GM21576 (cell line): ENCODE data around the gene STK26.
A peak's percentile ranks its signal among the peaks of the same experiment; 100 is the strongest.
"Not testable (repeated sequence)": the region's sequence is repeated elsewhere in the genome, so short reads cannot be mapped to it uniquely, and the experiment has no call there.

Source experiments
- ATAC-seq: cut with Tn5 transposase; IDR thresholded peaks from one replicate; pipeline ENCODE4 v1.9.1; 2021; ENCODE audit warnings: mild to moderate bottlenecking, moderate library complexity; ENCODE audit not compliant: unreplicated experiment

The STK26 gene

DNA sequence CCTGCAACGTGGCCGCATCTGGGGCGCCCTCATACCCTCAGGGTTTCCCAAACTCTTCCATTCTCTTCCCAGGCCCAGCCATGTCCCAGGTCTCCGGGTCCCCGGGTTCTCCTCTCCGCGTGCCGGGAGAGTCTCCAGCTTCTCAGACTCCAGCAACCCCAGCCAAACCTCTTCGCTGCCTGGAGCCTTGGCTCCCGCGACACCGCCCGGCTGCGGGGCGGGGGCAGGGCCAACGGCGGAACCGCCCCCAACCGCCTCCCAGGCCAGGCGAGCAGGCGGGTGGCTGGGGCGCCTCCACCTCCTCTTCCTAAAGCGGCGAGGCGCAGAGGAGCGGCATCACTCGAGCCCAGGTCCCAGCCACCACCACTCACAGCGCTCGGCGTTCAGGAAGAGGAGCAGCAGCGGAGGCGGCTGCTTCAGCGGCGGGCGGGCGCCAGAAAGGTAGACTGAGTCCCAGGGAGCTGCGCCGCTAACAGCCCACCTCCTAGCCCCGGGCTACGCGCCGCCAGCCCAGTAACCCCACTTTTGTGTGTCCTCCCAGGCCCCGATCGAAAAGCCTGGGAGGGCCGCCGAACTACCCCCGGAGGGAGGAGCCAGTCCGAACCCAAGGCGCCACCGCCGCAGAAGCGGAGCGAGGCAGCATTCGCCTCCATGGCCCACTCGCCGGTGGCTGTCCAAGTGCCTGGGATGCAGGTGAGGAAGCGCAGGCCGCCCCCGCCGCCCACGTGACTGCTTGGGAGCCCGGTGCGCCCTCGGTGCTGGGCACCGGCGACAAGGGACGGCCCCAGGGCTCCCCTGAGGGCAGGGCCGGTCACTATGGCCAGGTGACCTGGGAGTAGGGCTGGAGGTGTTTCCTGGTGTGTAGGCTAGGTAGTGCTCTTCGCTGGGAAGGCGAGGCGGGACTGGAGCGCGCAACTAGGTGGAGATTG is at the start of gene STK26:
TSS of gene STK26 (plus strand) at position 336 of the 929 bp plus-strand sequence. CDS start at position 652, 316 bp downstream.
- peak; percentile 65 for ATAC-seq

DNA sequence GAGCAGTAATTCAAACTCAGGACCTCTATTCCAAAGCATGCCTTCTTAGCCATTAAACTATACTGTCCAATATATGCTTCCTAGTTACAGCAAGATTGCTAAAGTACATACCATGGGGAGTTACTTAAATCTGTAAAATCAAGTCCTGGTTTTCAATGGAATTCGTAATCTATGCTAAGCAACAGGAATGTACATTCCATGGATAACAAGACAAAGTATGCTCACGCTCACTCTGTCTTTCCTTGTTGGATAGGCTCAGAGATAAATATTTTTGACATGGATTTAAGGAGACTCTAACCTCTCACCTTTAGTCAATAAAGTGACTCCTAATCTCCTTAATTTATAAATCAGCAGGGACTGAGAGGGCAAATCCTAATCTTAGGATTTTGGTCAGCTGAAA is 47.3 kb upstream of the STK26 start:
- ATAC-seq, result no peak

DNA sequence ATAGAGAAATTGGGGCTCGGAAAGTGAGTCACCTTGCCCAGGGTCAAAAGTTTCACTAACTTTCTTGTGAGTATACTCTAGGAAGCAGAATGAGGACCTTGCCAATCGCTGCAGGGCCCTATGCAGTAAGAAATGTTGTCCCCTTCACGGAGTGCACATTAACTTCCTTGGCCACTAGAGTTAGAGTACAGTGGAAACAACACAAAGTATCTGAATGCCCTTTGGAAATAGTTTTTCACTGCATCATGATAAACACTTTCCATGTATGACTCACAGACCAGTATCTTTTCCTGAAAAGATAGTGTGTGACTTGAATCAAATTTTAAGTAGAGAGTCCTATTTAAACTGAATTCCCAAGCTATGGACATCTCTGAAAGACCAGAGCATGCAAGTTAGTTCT is 45.5 kb upstream of the STK26 start:
- no peak for ATAC-seq

DNA sequence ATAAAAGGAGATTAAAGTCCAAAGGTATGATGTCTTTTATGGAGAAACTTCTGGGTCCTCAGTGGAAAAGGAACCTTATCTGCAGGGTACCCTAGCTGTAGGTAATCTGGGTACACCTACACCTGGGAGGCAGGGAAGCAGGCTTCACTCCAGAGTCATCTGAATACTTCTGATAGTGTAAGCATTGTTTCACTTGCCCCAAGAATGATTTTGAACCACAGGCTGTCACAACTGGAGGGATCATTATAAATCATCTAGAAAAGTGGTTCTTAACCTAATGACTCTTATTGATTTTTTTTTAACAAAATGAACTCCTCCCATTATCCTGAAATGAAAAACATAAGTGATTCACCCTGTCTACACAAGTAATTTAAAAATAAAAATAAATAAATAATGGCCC is 44.0 kb upstream of the STK26 start:
- no peak for ATAC-seq

DNA sequence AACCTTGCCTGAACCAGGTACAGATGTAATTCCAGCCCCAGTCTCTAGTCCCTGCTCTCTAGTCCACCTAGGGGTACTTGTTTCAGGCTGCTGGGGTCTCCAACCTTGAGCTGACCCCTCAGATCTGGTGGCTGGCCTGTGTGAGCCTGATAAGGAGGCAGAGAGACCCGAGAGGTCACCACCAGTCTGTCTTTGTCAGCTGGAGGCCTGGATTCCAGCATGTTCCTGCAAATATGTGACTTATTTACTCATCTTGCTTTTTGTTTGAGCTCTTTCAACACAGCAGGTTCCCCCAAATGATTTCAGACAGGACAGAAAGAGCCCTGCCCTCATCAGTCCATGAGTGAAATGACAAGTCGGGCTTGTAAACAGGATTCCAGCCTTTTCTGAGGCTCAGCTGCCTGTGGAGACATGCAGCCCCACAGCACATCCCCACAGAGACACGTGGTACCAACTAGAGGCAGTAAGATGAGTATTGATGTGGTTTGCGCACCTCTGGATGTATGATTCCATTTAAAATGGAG is 37.5 kb upstream of the STK26 start:
- ATAC-seq, result no peak

DNA sequence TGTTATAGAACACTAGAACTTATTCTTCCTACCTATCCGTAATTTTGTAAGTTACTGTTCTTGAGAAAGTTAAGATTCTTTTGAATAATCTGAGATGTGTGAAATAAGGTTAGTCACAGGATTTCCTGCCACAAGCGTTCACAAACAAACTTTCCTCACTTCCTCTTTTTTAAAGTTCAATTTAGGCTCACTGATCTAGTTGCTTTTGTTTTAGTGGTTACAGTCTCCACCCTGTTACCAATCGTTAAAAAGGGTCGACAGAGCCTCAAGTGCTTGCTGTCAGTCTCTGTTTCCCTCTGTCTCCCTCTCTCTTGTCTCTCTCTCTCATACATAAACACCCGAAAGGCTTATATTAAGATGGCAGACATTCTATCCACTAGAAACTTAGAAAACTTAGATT is 35.9 kb upstream of the STK26 start:
- peak; percentile 99 for ATAC-seq

DNA sequence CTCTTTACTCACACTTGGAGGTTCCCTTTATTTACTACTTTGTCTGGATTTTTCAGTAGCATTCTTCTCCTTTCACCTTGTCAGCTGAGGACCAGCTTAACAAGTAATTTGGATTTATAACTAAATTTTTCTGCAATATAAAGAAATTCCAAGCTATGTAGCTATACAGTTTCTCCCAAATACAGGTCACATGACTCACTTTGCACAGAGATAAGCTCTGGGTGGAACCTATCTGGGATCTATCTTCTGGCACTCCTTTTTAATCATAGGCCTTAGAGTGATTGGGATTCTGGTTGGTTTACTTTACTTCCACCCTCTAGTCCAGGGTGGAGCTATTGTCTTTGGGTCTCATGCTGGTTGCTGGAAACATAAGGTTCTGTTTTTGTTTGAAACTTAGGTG is 34.9 kb upstream of the STK26 start:
- no peak for ATAC-seq

DNA sequence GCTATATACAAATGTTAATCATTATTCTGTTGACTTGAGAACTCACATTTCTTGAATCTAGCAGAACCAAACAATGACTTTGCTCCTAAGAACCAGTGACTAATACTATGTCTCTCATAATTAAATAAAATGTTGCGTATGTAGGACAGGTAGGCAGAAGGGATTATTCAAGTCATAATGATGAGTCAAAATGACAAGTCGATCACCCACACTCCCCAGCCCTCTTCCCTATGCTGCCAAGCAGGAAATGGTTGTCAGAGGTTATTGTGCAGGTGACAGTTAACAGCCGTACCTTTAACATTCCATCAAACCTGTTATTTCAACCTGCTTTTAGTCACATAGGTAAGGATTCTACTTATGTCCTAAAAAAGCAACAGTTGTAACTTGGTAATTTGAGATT is 22.0 kb upstream of the STK26 start:
- ATAC-seq, result no peak

DNA sequence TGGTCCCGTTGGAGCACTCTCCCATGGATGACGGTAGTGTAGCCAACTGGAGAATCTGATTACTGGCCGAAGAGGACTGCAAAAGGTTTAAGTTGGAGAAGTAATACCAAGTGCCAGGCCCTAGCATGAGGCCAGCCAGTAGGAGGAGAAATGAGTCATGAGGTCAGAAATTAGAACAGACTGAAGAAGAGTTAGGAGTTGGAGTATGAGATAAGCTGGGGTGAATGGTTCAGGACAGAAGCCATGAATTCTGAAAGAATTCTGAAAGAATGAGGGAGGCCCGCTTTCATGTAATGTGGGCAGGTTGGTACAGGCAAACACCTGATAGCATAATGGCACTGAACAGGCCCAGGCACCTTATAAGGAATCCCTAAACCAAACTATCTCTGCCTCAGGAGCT is 18.4 kb upstream of the STK26 start:
- ATAC-seq, result no peak

DNA sequence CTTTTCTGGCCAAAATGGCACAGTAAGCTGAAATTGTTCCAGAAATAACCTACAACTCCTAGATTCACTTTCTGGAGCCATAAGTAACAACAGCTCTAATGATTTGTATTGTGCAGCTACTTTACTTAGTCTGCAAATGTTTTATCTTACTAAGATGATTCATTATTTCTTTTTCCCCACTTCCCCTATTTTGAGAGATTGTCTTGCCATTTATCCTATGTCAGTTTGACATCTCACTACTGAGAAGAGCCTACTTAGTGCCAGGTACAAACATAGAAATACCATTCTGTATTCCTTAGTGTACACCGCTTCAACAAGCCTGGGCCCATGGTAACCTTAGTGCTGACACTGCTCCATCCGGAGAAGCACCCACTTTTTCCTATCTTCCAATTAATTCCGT is 13.8 kb upstream of the STK26 start:
- no peak for ATAC-seq

DNA sequence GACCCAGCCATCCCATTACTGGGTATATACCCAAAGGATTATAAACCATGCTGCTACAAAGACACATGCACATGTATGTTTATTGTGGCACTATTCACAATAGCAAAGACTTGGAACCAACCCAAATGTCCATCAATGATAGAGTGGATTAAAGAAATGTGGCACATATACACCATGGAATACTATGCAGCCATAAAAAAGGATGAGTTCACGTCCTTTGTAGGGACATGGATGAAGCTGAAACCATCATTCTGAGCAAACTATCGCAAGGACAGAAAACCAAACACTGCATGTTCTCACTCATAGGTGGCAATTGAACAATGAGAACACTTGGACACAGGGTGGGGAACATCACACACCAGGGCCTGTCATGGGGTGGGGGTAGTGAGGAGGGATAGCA is 12.9 kb upstream of the STK26 start:
- ATAC-seq, result not testable (repeated sequence)

DNA sequence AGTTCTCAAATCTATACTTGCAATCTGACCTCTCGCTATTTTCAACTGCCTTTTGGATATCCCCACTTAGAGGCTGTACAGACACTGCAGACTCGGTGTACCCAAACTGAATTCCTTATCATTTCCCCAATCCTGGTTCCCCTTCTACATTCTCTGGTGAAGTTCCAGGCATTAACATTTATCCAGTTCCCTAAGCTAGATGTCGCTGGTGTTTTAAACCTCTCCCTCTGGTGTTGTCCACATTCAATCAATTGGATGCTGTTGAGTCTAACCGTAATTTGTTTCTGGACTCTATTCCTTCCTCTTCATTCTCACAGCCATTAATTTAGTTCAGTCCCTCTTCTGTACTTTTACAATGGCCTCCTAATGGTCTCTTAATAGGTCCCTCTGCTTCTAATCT is 7.2 kb upstream of the STK26 start:
- ATAC-seq, result no peak

DNA sequence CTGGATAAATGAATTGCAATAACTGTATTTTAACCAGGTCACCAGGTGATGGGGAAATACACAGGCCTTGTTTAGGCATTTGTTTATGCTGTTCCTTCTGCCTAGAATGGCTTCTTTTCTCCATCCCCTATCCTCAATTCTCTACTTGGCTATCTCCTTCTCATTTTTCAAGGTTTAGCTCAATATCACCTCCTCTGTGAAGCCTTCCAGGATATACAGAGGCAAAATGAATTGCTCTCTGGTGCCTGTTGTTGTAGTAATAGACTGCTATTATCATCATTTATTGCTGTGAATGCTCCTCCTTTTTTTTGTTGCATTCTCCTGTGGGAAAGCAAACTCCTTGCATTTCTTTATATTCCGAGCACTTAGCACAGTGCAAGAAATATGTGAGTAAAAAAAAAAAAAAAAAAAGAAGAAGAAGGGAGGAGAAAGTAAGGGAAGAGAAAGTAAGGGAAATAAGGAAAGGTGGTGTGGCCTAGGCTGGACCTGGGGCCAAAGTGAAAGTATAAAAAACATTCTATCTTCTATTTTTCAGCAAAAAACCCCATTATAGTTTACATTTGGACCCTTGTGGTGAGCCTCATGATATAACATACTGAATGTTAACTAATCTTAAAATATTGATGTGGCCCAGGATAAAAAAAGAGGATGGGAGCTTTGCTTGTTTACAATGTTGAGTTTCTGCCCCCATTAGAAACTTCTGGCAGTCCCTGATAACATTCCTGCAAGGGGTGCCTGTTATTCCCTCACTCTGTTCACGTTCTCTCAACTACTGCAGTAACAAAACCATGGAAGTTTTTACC is 6.3 kb upstream of the STK26 start:
- no peak for ATAC-seq

DNA sequence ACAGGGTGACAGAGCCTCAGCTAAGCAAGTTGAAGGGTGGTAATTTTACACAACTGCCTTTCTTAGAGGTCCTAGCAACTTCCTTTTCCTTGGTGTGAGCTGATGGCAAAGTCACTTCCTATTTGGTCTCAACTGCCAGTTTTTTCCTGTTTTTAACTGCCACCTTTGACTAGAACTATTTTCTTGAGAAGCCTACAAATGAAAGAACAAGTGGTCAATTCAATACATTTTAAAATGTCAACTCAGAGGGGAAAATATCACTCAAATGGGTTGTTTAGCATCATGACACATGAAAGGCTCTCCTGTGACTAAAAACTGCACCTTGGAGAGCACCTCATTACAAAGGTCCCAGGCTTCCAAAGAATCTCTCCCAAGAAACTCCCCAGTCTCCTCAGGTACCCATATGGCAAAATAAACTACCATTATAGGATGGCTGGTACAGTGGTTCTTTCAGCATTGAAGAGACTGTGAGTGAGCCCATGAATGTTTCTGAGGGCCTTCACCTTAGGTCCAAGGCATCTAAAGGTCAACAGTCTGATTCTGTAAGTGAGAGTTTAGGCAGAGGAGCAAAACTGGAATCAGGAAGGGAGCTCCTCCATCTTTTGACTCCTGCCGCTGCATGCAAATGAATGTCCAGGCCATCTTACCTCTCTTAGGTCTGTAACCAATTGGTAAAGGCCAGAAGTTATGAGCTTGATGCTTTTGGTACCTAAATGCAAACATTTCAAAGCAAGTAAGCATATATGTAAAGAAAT is 5.5 kb upstream of the STK26 start:
- no peak for ATAC-seq

DNA sequence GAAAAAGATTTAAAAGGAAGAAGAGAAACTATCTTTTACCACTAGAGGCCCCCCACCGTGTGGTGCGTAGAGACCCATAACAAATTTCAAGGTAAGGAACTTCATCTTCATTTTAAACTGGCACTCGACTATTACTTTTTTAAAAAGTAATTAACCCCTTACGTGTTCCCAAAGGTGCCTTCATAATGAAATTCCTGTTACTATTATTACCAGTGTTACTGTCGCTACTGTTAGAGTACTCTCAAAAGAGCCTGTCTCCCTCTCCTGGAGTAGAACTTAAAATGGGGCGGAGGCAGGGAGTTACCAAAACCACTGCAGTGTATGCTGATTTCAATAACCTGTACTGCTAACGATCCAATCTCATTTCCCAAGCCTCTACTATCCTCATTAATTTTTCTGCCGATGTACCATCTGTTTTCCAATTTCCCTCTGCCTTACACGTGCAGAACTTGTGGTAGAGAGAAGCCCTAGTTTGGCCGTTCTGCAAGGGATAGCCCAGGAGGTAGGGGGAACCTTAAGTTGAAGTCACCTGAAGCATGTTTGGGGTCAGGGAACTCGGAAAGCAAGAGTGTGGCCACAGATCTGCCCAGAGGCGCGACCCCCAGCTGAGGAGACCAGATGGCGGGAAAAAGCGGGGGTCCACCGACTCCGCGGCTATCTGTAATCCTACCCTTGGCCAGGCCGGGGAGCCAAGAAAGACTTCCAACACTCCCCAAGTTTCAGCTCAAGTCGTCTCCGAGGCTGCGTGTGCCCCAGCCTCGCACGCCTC is 720 bp upstream of the STK26 start:
- peak; percentile 28 for ATAC-seq

DNA sequence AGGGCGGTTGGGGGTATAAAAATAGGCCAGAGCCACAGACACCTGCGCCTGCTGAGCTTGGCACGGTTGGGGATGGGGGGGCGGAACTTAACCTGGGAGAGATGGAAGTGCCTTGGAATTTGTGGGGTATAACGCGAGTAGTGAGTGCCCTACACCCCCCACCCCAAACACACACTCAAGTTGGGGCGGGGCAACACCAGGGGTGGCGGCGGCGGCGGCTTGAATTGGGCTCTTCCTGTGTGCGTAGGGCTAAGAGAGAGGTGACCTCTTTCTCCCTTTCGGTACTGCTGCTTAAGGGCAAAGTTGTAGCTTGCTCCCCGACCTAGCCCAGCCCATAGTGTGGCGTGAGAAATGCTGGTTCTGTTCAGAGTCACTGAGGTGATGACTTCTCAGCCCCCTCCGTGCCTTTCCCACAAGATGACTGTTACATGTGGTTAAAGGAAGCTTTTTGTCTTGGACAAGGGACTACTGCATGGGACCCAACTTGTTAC is 839 bp downstream of the STK26 start:
- ATAC-seq, result peak; percentile 50

DNA sequence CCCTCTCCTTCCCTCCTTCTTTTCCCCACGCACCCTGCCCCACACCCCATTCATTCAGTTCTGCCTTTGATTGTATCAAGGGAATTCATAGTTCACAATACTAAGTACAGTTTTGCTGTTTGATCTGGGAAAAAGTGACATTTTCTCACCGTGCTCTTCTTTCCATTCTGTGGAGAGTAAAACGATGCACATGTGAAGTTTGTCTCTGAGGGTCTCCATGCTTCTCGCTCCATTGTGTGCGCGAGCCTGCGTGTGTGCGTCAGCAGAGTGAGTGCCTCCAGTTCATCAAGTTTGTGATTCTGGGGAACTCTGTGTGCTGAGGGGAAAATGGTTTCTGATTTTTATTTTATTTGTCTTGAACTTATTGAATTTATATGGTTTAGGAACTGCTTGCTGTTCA is 1.9 kb downstream of the STK26 start:
- no peak for ATAC-seq

DNA sequence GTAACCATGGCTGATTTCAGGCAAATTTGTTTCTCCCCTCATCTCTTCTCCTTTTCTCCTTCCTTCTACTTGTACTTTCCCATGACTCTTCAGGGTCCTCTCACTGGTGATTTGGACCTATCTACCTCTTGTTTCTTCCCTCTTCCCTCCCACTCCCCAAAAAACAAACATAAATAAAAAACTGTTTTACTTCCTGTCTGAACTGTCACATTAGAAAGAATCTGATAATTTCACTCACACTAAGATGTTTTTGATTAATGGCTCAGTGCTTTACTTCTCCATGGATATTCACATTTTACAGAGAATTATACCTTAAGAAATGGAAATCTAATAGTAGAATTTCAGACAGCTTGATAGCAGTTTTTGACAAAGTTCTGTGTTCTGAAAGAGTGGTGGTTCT is 7.2 kb downstream of the STK26 start:
- ATAC-seq, result no peak

DNA sequence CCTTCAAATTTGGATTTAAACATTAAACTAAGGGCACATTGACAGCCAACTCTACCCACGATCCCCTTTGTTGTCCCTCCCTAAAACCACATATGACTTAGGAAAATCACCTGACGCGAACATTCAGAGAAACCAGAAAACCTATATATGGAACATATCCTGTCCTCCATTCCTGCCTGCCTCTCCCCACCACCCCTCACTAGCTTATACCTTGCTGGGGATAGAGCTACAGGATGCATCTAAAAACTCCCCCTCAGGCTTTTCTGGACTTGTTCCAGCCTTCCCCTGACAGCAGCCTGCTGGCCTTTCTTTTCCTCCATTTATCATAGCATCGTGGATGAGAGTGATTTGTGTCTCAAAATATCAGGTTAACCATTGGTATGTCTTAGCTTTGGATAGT is 8.8 kb downstream of the STK26 start:
- no peak for ATAC-seq

DNA sequence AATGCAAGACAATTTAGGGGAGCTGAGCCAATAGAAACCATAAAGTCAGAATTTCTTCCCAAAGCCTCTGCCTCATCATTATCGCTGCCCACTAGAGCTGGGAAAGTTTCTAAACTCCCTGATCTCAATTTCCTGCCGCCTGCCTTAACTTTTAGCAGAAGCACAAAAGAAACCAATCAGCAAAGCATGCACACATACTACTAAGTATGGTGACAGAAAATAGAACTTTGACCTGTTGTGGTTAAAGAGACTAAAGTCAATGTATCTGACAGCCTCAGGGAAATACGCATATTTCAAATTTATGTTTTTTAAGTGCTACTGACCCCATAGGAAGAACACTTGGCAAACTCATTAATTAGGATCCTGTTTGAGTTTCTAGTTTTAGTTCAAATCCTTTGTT is 10.1 kb downstream of the STK26 start:
- peak; percentile 48 for ATAC-seq
